ENCODE results near the gene DAP.

GRCh38 chr5:10695759-10696543 is 65.1 kb downstream of the DAP start:
- TF ChIP-seq YY1 (IDR thresholded peaks at IDR 0.05; ENCODE audit: insufficient read depth, insufficient read length) (no peak), SUZ12 (IDR thresholded peaks at IDR 0.05; ENCODE audit: extremely low read depth, insufficient read depth, insufficient read length) (no peak)

Measured in NT2/D1 (cell line).